ENCODE measurements around the gene UCK1. TPM values are rescaled to one million over a fixed set of nuclear protein-coding genes. Genes with fewer than 3 reads are reported as not detected.
"Not testable (repeated sequence)": the region's sequence is repeated elsewhere in the genome, so short reads cannot be mapped to it uniquely, and the experiment has no call there.

UCK1 gene
- total RNA-seq, 3 donors from 2014 or later = 25.2 to 43.4 (median 27.4) TPM

DNA sequence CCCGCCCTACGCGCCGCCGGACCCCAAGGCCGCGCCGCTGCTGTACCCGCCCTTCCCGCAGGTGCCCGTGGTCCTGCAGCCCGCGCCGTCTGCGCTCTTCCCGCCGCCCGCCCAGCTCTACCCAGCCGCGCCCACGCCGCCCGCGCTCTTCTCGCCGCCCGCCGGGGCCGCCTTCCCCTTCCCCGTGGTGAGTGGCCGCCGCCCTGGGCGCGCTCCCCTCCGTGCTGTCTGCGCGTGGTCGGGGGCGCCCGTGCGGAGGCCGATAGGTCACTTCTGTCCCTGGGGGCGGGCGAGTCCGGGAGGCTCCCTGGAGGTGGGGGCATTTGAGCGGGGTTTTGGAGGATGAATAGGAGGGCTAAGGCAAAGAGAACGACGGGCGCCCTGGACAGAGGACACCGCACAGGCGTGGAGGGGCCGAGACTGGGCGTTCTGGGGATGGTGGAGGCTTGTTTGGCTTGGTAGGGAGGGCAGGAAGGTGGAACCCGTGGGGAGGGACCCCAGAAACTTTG, 23.8 kb upstream of the UCK1 start:
- TF ChIP-seq, protein P1, sequence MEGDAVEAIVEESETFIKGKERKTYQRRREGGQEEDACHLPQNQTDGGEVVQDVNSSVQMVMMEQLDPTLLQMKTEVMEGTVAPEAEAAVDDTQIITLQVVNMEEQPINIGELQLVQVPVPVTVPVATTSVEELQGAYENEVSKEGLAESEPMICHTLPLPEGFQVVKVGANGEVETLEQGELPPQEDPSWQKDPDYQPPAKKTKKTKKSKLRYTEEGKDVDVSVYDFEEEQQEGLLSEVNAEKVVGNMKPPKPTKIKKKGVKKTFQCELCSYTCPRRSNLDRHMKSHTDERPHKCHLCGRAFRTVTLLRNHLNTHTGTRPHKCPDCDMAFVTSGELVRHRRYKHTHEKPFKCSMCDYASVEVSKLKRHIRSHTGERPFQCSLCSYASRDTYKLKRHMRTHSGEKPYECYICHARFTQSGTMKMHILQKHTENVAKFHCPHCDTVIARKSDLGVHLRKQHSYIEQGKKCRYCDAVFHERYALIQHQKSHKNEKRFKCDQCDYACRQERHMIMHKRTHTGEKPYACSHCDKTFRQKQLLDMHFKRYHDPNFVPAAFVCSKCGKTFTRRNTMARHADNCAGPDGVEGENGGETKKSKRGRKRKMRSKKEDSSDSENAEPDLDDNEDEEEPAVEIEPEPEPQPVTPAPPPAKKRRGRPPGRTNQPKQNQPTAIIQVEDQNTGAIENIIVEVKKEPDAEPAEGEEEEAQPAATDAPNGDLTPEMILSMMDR (IDR thresholded peaks at IDR 0.05) = no peak
- intact Hi-C loops (cut with DNase I, micrococcal nuclease) = no loop called here
- no peak overlapping the region for H3K4me3 ChIP-seq
- no peak for DNase-seq
- no peaks in the 10 kb centered on the region for H3K36me3 ChIP-seq (ENCODE audit: low read depth)
- no peaks in the 10 kb centered on the region for H3K9me3 ChIP-seq
- H3K4me1 ChIP-seq (ENCODE audit: low read depth) = no peaks in the 10 kb centered on the region
- no peak for ATAC-seq

GRCh38 chr9:131554087-131554842, 23.2 kb upstream of the UCK1 start:
- H3K4me3 ChIP-seq = no peak overlapping the region
- ATAC-seq = no peak
- no peaks in the 10 kb centered on the region for H3K4me1 ChIP-seq (ENCODE audit: low read depth)
- H3K9me3 ChIP-seq = no peaks in the 10 kb centered on the region
- intact Hi-C loops (cut with DNase I, micrococcal nuclease) = no loop called here
- H3K36me3 ChIP-seq (ENCODE audit: low read depth) = no peaks in the 10 kb centered on the region
- DNase-seq = no peak
- TF ChIP-seq, protein P1 (IDR thresholded peaks at IDR 0.05) = no peak

- intact Hi-C loops (cut with DNase I, micrococcal nuclease) = no loop called here
Observed at GRCh38 chr9:131552030-131552429, 21.0 kb upstream of the UCK1 start.

DNA sequence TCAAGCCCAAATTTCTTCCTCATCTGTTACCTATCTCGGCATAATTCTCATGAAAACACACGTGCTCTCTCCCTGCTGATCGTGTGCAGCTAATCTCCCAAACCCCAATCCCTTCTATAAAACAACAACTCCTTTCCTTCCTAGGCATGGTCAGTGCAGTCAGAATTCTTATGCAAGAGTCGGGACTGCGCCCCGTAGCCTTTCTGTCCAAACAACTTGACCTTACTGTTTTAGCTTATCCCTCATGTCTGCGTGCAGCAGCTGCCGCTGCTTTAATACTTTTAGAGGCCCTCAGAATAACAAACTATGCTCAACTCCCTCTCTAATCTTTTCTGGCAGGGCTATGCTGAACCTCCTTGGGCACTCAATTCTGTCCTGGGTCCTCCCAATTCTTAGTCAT, 19.4 kb upstream of the UCK1 start:
- DNase-seq; ATAC-seq; intact Hi-C loops (cut with DNase I, micrococcal nuclease); H3K4me3 ChIP-seq; H3K9me3 ChIP-seq; H3K36me3 ChIP-seq (ENCODE audit: low read depth): not testable (repeated sequence)
- peaks cover 12% of the 10 kb centered on the region for H3K4me1 ChIP-seq (ENCODE audit: low read depth)

More at GRCh38 chr9:131552030-131552429, 21.0 kb upstream of the UCK1 start:
- Histone ChIP-seq H3K36me3 (ENCODE audit: low read depth) (no peaks in the 10 kb centered on the region), H3K9me3 (no peaks in the 10 kb centered on the region), H3K4me1 (ENCODE audit: low read depth) (peaks cover 1% of the 10 kb centered on the region), H3K4me3 (no peak overlapping the region)
- TF ChIP-seq, protein P1 (IDR thresholded peaks at IDR 0.05) = no peak
- no peak for DNase-seq
- no peak for ATAC-seq

- DNase-seq; ATAC-seq; H3K36me3 ChIP-seq (ENCODE audit: low read depth); H3K9me3 ChIP-seq; H3K4me3 ChIP-seq; intact Hi-C loops (cut with DNase I, micrococcal nuclease): not testable (repeated sequence)
- H3K4me1 ChIP-seq (ENCODE audit: low read depth) = peaks cover 12% of the 10 kb centered on the region
Observed at GRCh38 chr9:131549186-131549585, 18.1 kb upstream of the UCK1 start.

GRCh38 chr9:131546336-131547084, 15.4 kb upstream of the UCK1 start:
- Histone ChIP-seq H3K4me1 (ENCODE audit: low read depth) (peaks cover 12% of the 10 kb centered on the region), H3K9me3 (peaks cover 18% of the 10 kb centered on the region), H3K4me3 (no peak overlapping the region), H3K36me3 (ENCODE audit: low read depth) (no peaks in the 10 kb centered on the region)
- ATAC-seq (peak; percentile 13), DNase-seq (no peak)
- intact Hi-C loops (cut with DNase I, micrococcal nuclease) = no loop called here
- TF ChIP-seq, protein P1 (IDR thresholded peaks at IDR 0.05) = no peak

Data from mucosa of descending colon (tissue), 3 donors.